SK-N-SH (cell line): ENCODE results near the gene TICAM2. TPM values are rescaled to one million over a fixed set of nuclear protein-coding genes. Genes with fewer than 3 reads are reported as not detected.

Source experiments
- CTCF ChIA-PET: fragments of 300-600, 350-600 bp; formaldehyde crosslinking; extraction: SDS; loops from one replicate; lab custom pipeline; 2021; lab: Yijun Ruan, JAX
- POLR2A ChIA-PET: fragments of 350-600 bp; sonication (Branson Sonifier 250); formaldehyde crosslinking; extraction: SDS; loops from one replicate; lab custom pipeline; 2020; ENCODE audit warnings: antibody characterized with exemption, inconsistent platforms; lab: Yijun Ruan, JAX
- DNase-seq: peaks from one replicate; pipeline ENCODE4 v3.0.0; 2012
- H2AFZ ChIP-seq: fragments of 200-600 bp; sonication (generic); 2 replicates; pipeline ENCODE4 v1.8.1; 2016; ENCODE audit warnings: antibody characterized with exemption, mild to moderate bottlenecking, low read depth
- H3F3A ChIP-seq: fragments of 200-600 bp; sonication (generic); replicated peaks from 2 replicates; pipeline ENCODE3; 2016; ENCODE audit warnings: antibody characterized with exemption, mild to moderate bottlenecking; ENCODE audit not compliant: insufficient read depth
- H3K27ac ChIP-seq, 2 experiments: fragments of 200-500 bp in 1 of 2; fragments of 200-600 bp in 1 of 2; sonication (Bioruptor generic) in 1 of 2; sonication (generic), shearing (Covaris generic) in 1 of 2; 2 replicates each; pipeline versions ENCODE4 v1.5.1 to v1.6.1; 2014 to 2016; ENCODE audit warnings: low read depth in 2 of 2, inconsistent platforms in 1 of 2, low read length in 1 of 2, mild to moderate bottlenecking in 1 of 2, mixed read lengths in 1 of 2
- H3K27me3 ChIP-seq: fragments of 200-600 bp; sonication (generic), shearing (Covaris generic); 2 replicates; pipeline ENCODE4 v1.6.1; 2016; ENCODE audit warnings: mixed run types; ENCODE audit not compliant: insufficient read depth
- H3K36me3 ChIP-seq, 2 experiments: fragments of 200-500 bp in 1 of 2; fragments of 200-600 bp in 1 of 2; sonication (Bioruptor generic) in 1 of 2; sonication (generic) in 1 of 2; replicated peaks in 1 of 2; 2 replicates each; pipeline versions ENCODE3 to v1.5.1; 2014 to 2016; ENCODE audit warnings: low read length in 1 of 2, mild to moderate bottlenecking in 1 of 2; ENCODE audit not compliant: insufficient read depth in 2 of 2, control insufficient read depth in 1 of 2
- H3K4me1 ChIP-seq, 2 experiments: fragments of 200-500 bp in 1 of 2; fragments of 200-600 bp in 1 of 2; sonication (Bioruptor generic) in 1 of 2; sonication (generic), shearing (Covaris generic) in 1 of 2; 2 replicates each; pipeline versions ENCODE4 v1.5.1 to v1.6.1; 2014 to 2016; ENCODE audit warnings: low read depth in 1 of 2, low read length in 1 of 2, mixed run types in 1 of 2; ENCODE audit not compliant: insufficient read depth in 2 of 2, control insufficient read depth in 1 of 2
- H3K4me2 ChIP-seq: fragments of 200-600 bp; sonication (generic), shearing (Covaris generic); 2 replicates; pipeline ENCODE4 v1.6.1; 2017; ENCODE audit warnings: mixed run types
- H3K4me3 ChIP-seq, 2 experiments: fragments of 200-500 bp in 1 of 2; fragments of 200-600 bp in 1 of 2; sonication (Bioruptor generic) in 1 of 2; sonication (generic), shearing (Covaris generic) in 1 of 2; 2 replicates each; pipeline versions ENCODE4 v1.5.1 to v1.8.1; 2014 to 2016; ENCODE audit warnings: low read depth in 2 of 2, inconsistent platforms in 1 of 2, low read length in 1 of 2, mild to moderate bottlenecking in 1 of 2, mixed read lengths in 1 of 2, moderate library complexity in 1 of 2
- H3K79me2 ChIP-seq: fragments of 200-600 bp; sonication (generic); 2 replicates; pipeline ENCODE4 v1.8.1; 2017; ENCODE audit warnings: mild to moderate bottlenecking; ENCODE audit not compliant: insufficient read depth
- H3K9ac ChIP-seq: fragments of 200-600 bp; sonication (generic); 2 replicates; pipeline ENCODE4 v1.6.1; 2017; ENCODE audit warnings: mixed run types
- H3K9me2 ChIP-seq: fragments of 200-600 bp; sonication (generic); 2 replicates; pipeline ENCODE4 v1.6.1; 2017; ENCODE audit warnings: mixed run types
- H3K9me3 ChIP-seq: fragments of 200-600 bp; sonication (generic); 2 replicates; pipeline ENCODE4 v1.6.1; 2017; ENCODE audit warnings: mixed run types, mild to moderate bottlenecking, moderate library complexity
- H4K20me1 ChIP-seq: fragments of 200-600 bp; sonication (generic); 2 replicates; pipeline ENCODE4 v1.6.1; 2017; ENCODE audit warnings: mild to moderate bottlenecking, mixed run types; ENCODE audit not compliant: insufficient read depth
- CHD2 ChIP-seq: fragments of 150-350 bp; IDR thresholded peaks from 2 replicates; pipeline ENCODE4 v1.6.1; 2018; ENCODE audit warnings: low read length; ENCODE audit not compliant: partially characterized antibody
- ELF1 ChIP-seq: IDR thresholded peaks from 2 replicates; pipeline ENCODE4 v1.4.0; 2012
- MAX ChIP-seq: IDR thresholded peaks from 2 replicates; pipeline ENCODE4 v1.4.0; 2012; ENCODE audit warnings: low read depth
- NRF1 ChIP-seq: IDR thresholded peaks from 2 replicates; pipeline ENCODE4 v1.6.1; 2012; ENCODE audit warnings: low read depth, mild to moderate bottlenecking, low read length
- SIN3A ChIP-seq: IDR thresholded peaks from 2 replicates; pipeline ENCODE4 v1.6.1; 2012; ENCODE audit warnings: low read depth, mild to moderate bottlenecking, low read length, moderate library complexity, borderline replicate concordance
- TAF1 ChIP-seq: IDR thresholded peaks from 2 replicates; pipeline ENCODE4 v1.6.1; 2012; ENCODE audit warnings: low read depth, mild to moderate bottlenecking, low read length, moderate library complexity, borderline replicate concordance
- TCF12 ChIP-seq: IDR thresholded peaks from 2 replicates; pipeline ENCODE4 v1.4.0; 2012
- USF2 ChIP-seq: fragments of 150-350 bp; IDR thresholded peaks from 2 replicates; pipeline ENCODE4 v1.6.1; 2017; ENCODE audit warnings: antibody characterized with exemption, low read length, low read depth, borderline replicate concordance
- WGBS: methylation state at CpG from one replicate; pipeline ENCODE4 v1.1.6; 2017; ENCODE audit warnings: low lambda C conversion rate; 5-methylcytosine and 5-hydroxymethylcytosine counted together
- polyA plus RNA-seq, 3 experiments: library from polyadenylated mRNA; depleted of rRNA; stranded (reverse); fragments of >200 nt; gene quantifications; 2 replicates each; pipeline ENCODE4 v1.2.3, GENCODE V29; 2012

TICAM2 gene
- polyA plus RNA-seq, 1 of the 3 experiments (the other 2 are of a cell fraction) = not detected

- Histone ChIP-seq H3K27ac (no peak overlapping the region), H3K4me1 (peaks cover 5 to 37% of the 10 kb centered on the region in 2 experiments; a peak in 3 of 4 replicates), H3K9me2 (no peaks in the 10 kb centered on the region), H3K79me2 (peaks cover 100% of the 10 kb centered on the region), H2AFZ (no peak overlapping the region), H3K9ac (no peak overlapping the region), H3F3A (peaks cover 25% of the 10 kb centered on the region), H3K4me3 (no peak overlapping the region), H3K4me2 (no peak overlapping the region), H3K36me3 (peaks cover 36 to 78% of the 10 kb centered on the region in 2 experiments), H3K9me3 (no peaks in the 10 kb centered on the region), H4K20me1 (peaks cover 79% of the 10 kb centered on the region), H3K27me3 (no peaks in the 10 kb centered on the region)
- DNase-seq = no peak
- TF ChIP-seq ELF1 (no peak), NRF1 (no peak), TCF12 (no peak), TAF1 (no peak), USF2 (no peak), CHD2 (no peak), SIN3A (no peak), MAX (no peak)
- POLR2A ChIA-PET = no interaction called here
- CTCF ChIA-PET = no interaction called here
- WGBS = 91% methylated on average over 3 of the region's 3 CpGs
Observed at GRCh38 chr5:115530426-115530825, 71.9 kb downstream of the TICAM2 start.

Other genes starting within 250 kb of the TICAM2 start
- gene FEM1C, start 57.7 kb downstream of the TICAM2 start, polyA plus RNA-seq (2012; rRNA removed) = 2.8 and 3.9 TPM in 2 replicates
- 32.8 and 41.2 TPM in 2 replicates for gene TMED7, start 23.6 kb upstream of the TICAM2 start, polyA plus RNA-seq (2012; rRNA removed)
- gene CDO1, start 214.2 kb upstream of the TICAM2 start, polyA plus RNA-seq (2012; rRNA removed) = 2.9 and 3.1 TPM in 2 replicates
- 29.1 and 39.0 TPM in 2 replicates for gene ATG12, start 239.1 kb upstream of the TICAM2 start, polyA plus RNA-seq (2012; rRNA removed)
- gene AP3S1, start 239.5 kb upstream of the TICAM2 start, polyA plus RNA-seq (2012; rRNA removed) = 21.6 and 26.3 TPM in 2 replicates